ENCODE results near the gene TCHHL1.

TCHHL1 gene

DNA sequence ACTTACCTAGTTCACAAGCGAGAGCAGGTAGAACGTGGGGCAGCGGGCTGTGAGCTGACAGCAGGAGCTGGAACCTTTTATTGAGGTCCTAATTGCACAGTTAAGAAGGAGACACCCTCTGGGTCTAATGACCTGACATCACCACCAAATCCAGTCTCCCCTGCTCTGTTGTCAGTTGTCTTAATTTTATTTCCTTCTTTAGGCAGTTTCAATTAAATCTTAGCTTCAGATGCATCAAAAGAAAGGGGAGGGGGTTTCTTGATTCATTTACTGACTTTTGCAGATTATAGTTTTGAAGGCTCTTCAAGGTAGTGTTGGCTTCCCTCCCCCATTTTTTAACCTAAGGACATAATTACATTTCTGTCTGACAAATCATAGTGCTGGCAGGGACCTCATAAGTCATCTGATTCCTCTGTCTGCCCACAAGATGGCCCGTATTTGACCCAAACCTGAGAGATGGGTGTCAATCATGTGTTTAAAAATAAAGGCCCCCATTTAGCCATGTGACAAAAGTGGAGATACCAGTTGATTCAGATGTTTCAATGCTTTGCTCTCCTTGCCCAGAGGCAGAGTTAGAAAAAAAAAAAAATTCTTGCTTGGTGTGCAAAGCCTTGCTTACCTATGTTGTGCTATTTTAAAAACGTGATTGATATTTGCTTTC lies at the start of gene TCHHL1:
Gene TCHHL1, minus strand, starts transcription at position 51 of the 661 bp plus-strand sequence. CDS start 921 bp downstream, outside the sequence.
- DNase-seq (ENCODE audit: low read depth in 2 of 2) = no peak

GRCh38 chr1:152137215-152137614 lies 48.4 kb upstream of the TCHHL1 start:
- DNase-seq (ENCODE audit: low read depth in 2 of 2) = no peak

DNA sequence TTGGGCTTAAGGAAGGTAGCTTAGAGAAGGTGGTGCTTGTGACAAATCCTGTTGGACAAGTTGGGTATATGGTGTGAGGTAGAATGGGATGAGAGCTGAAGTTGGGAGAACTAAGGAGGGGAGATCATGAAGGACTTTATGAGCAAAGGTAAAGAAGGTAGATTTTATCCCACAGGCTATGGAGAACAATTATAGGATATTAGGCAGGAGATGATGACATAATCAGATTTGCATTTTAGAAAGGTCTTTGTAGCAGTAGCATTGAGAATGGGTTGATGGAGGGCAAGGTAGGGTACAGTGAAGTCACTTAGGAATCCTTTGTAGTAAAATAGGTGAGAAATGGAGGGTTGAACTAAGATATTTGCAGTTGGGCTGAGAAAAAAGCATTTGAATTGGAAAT lies 41.3 kb upstream of the TCHHL1 start:
- no peak for DNase-seq (ENCODE audit: low read depth in 2 of 2)

- no peak for DNase-seq (ENCODE audit: low read depth in 2 of 2)
Observed at GRCh38 chr1:152127673-152128072, 38.8 kb upstream of the TCHHL1 start.

DNA sequence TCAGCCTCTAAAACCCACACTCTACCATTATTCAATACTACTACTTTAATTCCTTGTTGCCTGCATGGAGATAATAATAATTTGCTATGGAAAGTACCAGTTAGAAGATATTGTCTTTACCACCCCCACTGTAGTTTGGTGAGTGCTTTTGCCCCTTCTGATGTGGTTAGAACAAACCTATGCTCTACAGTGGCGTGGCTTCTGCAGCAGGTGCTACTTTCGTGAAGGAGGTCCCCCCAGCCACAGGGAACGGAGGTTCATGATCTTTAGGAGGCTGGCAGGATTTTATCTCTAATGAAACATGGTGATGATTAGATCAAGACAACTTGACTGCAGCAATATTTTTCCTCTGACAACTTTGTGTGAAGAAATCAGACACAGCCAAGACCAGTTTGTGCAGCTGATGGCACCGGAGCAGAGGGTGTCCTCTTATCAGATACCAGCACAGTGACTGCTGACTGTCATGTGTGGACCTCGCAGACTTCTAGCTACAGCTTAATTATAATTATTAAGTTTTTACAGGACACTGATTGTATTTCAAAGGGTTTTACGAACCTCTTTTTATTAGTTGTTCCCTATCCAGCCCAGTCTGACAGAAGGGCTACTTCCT lies 37.1 kb upstream of the TCHHL1 start:
- no peak for DNase-seq (ENCODE audit: low read depth in 2 of 2)

DNA sequence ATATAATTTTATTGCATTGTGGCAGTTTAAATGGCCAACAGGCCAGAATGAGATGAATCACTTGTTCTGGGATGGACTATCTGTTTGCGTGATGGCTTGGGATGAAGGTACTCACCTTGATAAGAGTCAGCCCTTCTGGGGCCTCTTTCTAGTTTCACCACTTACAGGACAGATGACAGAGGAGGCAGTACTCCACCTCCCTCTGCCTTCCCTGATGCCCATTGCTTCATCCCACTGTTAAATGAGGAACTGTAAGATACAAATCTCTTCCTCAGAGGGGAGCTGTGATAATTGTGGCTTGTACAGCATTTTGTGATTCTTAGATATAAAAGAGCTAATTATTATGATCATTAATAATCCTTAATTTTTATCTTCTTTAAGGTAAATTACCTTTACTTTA lies 30.1 kb upstream of the TCHHL1 start:
- no peak for DNase-seq (ENCODE audit: low read depth in 2 of 2)

DNA sequence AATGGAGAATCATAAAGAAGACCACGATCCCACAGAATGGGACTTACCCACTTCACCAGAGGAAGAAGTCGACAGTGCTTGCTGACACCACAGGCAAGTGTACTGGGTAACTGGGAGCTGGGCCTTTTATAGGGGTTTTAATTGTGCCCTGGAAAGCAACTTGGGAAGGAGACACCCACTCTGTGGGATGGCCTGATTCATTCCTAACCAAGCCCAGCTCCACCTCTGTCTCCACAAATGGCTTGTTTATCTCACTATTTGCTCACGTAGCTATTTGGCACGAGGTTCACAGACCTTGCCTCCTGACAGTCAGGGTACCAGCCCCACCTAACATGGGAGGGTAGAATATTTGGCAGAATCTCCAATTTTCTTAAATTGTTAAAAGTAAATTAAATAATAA lies 26.5 kb upstream of the TCHHL1 start, which contains the start of gene TCHH:
Gene TCHH, minus strand, starts transcription at position 101 of the 400 bp plus-strand sequence. CDS start 1,364 bp downstream, outside the sequence.
- no peak for DNase-seq (ENCODE audit: low read depth in 2 of 2)

- DNase-seq (ENCODE audit: low read depth in 2 of 2) = no peak
Observed at GRCh38 chr1:152112885-152113432, 24.1 kb upstream of the TCHHL1 start.

DNA sequence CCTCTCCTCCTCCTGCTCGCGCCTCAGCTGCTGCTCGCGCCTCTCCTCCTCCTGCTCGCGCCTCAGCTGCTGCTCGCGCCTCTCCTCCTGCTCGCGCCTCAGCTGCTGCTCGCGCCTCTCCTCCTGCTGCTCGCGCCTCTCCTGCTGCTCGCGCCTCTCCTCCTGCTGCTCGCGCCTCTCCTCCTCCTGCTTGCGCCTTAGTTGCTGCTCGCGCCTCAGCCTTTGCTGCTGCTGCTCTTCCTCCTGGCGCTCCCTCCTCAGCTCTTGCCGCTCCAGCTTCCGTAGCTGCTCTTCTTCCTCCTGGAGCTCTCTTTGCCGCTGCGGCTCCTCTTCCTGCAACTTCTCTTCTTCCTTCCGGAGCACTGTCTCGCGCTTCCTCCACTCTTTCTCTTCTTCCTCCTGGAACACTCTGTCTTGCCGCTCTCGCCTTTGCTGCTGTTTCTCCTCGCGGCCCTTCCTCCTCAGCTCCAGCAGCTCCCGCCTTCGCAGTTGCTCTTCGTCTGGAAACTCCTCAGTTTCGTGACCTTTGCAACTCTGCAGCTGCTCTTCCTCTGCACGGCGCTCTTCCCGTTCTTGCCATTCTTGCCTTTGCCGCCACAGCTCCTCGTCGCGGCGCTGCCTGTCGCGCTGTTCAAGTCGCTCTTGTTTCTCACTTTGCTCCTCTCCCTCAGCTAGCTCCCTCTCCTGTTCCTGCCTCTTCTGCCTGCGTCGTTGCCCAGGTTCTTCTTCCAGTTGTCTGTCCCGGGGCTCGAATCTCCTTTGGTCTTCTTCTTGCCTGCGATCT lies 23.4 kb upstream of the TCHHL1 start:
- DNase-seq (ENCODE audit: low read depth in 2 of 2) = no peak

- DNase-seq (ENCODE audit: low read depth in 2 of 2) = no peak
Observed at GRCh38 chr1:152111515-152111968, 22.7 kb upstream of the TCHHL1 start.

GRCh38 chr1:152110860-152111514 lies 22.1 kb upstream of the TCHHL1 start:
- no peak for DNase-seq (ENCODE audit: low read depth in 2 of 2)

DNA sequence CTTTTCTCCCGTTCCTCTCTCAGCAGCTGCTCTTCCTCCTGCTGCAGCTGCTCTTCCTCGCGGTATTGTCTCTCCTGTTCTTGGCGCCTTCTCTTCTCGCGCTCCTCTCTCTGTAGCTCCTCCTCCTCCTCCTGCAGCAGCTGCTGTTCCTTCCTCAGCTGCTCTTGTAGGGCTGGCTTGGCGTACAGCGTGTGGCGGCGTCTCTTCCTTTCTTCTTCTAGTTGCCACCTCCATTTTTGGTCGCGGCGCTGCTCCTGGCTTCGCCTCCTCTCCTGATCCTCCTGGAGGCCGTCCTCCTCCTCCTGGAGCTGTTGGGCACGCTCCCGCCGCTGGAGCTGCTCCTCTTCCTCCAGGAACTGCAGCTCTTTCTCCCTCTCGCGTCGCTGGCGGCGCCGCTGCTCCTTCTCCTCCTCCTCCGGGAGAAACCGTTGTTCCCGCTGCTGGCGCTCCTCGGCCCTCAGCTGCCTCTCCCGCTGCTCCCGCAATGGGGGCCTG lies 21.5 kb upstream of the TCHHL1 start:
- DNase-seq (ENCODE audit: low read depth in 2 of 2) = no peak

- DNase-seq (ENCODE audit: low read depth in 2 of 2) = no peak
Observed at GRCh38 chr1:152109998-152110294, 21.1 kb upstream of the TCHHL1 start.

DNA sequence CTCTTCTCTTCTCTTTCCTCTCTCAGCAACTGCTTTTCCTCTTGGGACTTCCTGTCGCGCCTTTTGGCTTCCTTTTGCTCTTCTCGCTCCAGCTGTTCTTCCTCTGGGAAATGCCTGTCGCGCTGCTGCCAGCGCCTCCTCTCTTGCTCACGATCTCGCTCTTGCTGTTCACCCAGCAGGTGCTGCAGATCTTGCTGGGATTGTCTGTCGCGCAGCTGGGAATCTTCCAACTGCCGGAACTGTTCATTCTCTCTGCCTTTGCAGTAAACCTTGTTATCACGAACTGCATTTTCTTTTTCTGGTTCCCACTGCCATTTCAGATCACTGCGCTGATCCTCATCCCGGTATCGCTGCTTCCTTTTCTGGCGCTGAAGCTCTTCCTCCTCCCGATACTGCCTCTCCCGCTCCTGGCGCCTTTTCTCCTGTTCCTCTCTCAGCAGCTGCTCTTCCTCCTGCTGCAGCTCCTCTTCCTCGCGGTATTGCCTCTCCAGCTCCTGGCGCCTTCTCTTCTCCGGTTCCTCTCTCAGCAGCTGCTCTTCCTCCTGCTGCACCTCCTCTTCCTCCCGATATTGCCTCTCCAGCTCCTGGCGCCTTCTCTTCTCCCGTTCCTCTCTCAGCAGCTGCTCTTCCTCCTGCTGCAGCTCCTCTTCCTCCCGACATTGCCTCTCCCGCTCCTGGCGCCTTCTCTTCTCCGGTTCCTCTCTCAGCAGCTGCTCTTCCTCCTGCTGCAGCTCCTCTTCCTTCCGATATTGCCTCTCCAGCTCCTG lies 20.6 kb upstream of the TCHHL1 start:
- DNase-seq (ENCODE audit: low read depth in 2 of 2) = no peak

DNA sequence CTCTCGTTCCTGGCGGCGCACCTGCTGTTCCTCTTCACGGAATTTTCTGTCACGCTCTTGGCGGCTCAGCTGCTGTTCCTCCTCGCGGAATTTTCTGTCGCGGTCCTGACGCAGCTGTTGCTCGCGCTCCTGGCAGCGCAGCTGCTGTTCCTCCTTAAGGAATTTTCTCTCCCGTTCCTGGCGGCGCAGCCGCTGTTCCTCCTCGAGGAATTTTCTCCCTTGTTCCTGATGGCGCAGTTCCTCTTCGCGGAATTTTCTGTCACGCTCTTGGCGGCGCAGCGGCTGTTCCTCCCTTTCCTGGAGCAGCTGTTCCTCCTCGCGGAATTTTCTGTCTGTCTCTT lies 20.0 kb upstream of the TCHHL1 start:
- DNase-seq (ENCODE audit: low read depth in 2 of 2) = no peak

GRCh38 chr1:152107984-152108881 lies 19.4 kb upstream of the TCHHL1 start:
- DNase-seq (ENCODE audit: low read depth in 2 of 2) = no peak

DNA sequence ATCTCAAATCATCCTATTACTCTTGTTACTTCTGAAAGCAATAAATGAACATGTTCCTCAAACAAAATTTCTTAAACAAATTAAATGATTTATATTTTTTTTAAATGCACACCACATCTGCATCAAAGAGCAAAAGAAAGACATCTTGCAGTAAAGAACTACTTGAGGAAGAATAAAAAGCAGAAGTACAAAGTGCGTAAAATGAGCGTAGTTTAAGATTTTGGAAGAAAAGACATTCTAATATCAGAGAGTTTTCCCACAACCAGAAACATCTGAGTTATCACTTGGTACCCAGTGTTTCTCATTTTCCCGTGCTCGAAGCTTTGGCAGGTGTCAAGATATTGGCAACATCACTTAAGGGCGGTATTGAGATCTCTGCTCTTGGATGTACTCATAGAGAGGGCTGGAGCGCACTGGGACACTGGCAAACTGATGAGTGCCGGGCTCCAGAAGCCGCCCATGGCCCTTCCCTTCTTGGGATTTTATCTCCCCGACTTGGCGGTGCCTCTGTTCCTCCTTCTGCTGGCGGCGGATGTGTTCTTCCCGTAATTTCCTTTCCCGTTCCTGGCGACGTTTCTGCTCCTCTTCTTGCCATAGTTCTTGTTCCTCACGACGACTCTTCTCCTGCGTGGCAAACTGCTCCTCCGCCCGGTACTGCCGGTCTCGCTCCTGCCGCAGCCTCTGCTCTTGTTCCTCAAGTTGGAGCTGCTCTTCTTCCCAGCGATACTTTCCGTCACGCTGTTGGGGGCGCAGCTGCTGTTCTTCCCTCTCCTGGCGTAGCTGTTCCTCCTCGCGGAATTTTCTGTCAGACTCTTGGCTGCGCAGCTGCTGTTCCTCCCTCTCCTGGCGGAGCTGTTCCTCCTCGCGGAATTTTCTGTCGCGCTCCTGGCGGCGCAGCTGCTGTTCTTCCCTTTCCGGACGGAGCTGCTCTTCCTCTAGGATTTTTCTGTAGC lies 18.4 kb upstream of the TCHHL1 start:
- no peak for DNase-seq (ENCODE audit: low read depth in 2 of 2)

- no peak for DNase-seq (ENCODE audit: low read depth in 2 of 2)
Observed at GRCh38 chr1:152104854-152105253, 16.0 kb upstream of the TCHHL1 start.

GRCh38 chr1:152096931-152097330 lies 8.1 kb upstream of the TCHHL1 start:
- DNase-seq (ENCODE audit: low read depth in 2 of 2) = no peak
